ENCODE measurements around the gene TFEC.
A peak's percentile ranks its signal among the peaks of the same experiment; 100 is the strongest.
"Not testable (repeated sequence)": the region's sequence is repeated elsewhere in the genome, so short reads cannot be mapped to it uniquely, and the experiment has no call there.

TFEC gene

GRCh38 chr7:115929736-115930135 is 100.8 kb downstream of the TFEC start:
- not testable (repeated sequence) for DNase-seq (ENCODE audit: low spot score)

DNA sequence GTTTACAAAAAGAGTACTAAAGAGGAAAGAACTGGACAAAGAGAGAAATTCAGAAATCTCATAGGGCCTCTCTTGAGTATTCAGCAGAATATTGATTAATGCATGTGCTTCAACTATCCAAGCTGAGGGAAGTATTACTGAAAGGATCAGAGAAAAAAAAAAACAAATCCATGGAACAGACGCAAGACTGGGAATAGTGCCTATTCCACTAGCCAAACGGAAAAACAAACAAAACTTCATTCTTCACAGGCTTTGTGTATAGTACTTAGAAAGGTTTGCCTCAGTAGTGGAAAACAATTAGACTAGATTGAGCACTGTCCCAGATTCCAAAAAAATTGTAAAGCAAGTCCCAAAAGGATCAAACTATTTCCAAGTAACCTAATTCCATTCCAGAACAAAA is 106.2 kb downstream of the TFEC start:
- DNase-seq (ENCODE audit: low spot score), result no peak

DNA sequence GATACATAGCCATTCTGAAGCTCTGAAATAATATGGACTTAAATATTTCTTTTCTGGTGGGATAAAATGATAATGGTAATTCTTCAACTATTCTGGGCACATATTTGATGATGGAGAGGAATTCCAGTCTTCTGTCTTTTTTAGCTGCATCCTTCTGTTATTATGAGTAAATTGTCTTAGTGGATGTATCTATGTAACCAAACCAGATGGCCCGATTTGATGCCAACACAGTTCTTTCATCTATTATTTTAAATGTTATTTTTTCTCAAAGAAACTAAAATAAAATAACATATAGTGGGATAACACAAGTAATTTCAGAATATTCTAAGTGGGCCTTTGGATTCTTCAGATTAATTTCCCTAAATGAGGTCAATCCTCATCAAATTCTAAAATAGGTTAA is 110.2 kb downstream of the TFEC start:
- DNase-seq (ENCODE audit: low spot score), result no peak

DNA sequence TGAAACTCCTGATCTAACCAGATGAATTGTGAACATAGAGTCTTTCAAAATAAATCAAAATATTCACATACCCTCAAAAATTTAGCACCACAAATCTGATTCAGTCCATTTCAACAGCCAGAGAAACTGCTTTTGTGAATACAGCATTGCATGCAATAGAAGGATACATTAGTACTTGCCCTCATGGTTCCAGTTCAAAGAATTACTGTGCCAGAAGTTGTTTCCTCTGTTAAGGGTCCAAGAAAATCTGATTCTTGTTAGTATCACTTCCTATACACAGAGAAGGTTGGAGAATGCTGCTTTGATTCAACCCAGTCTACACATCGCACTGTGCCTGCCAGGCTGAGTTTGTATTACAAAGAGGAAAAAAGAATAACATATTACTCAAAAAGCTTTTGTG is 115.6 kb downstream of the TFEC start:
- no peak for DNase-seq (ENCODE audit: low spot score)

GRCh38 chr7:115911465-115911864 is 119.1 kb downstream of the TFEC start:
- DNase-seq (ENCODE audit: low spot score), result no peak

DNA sequence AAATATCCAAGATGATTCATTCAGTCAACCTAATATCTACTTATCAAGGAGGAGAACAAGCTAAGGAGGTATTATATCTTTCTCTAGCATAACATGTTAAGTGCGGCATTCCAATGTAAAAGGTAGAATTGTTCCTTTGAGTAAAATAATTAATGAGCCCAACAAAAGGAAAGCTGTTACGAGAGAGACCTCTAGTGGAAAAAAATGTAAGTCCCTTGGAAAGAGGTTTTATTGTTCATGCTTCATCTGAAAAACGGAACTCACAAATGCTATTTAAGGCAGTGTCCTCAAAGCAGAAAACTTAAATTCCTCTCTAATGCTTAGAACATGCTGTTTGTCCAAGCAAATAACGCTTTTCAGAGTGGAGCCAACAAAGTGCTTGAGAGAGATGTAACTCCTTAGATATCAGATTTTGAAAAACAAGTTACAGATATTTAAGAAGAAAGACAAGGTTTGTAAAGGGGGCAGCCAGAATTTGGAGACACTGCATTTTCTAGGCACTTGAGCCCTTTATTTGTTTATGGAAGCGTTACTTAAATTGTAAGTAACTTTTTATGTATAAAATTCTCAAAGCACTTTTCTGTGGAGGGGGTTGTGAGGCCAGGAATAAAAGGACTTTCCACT is 119.9 kb downstream of the TFEC start:
- DNase-seq (ENCODE audit: low spot score), result peak; percentile 14

DNA sequence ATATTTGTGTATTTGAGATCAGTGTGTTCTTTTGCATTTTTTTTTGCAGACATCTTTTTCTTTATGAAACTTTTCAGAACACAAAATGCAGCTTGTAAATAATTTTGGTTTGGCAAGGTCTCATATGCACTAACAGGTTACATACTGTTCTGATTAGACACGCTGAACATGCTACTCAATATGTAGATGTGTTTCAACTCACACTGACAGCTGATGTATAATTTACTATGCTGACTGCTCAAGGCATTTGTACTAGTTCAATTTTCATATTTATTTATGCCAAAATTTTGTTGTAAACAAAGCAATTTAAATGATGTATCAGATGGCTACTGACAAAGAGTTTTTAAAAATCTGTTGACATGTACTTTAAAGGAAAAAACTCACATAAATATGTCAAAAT is 123.8 kb downstream of the TFEC start:
- no peak for DNase-seq (ENCODE audit: low spot score)

GRCh38 chr7:115889669-115889984 is 140.9 kb downstream of the TFEC start:
- DNase-seq (ENCODE audit: low spot score), result no peak

- no peak for DNase-seq (ENCODE audit: low spot score)
These were observed 141.4 kb downstream of the TFEC start for GRCh38 chr7:115888981-115889668.

DNA sequence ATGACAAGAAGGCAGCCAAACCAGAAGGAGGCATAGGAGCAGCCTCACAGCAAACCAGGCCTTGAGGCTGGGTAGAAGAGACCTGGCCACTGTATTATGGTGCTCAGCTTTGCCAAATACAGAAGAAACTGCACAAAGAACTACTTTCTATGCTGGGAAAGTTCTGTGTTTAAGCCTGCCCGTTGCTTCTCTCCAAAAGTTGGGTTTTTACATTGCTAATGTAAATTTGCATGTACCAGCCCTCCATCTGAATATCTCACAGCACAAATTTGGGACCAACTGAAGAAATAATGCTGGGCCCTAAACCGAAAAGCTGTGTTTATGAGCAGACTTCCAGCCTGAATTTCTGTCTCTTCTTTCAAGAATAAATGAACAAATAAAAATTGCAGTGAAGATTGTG is 145.0 kb downstream of the TFEC start:
- DNase-seq (ENCODE audit: low spot score), result no peak

Data from SK-N-DZ (cell line).